Umbilical cord (tissue), 2 donors: ENCODE measurements around the gene RCAN2. TPM values are rescaled to one million over a fixed set of nuclear protein-coding genes. Genes with fewer than 3 reads are reported as not detected.
A peak's percentile ranks its signal among the peaks of the same experiment; 100 is the strongest.
"Not testable (repeated sequence)": the region's sequence is repeated elsewhere in the genome, so short reads cannot be mapped to it uniquely, and the experiment has no call there.

Source experiments
- DNase-seq: peaks from one replicate; pipeline ENCODE4 v3.0.0-alpha.2; 2015; ENCODE audit warnings: low spot score
- total RNA-seq: library from RNA; depleted of rRNA; stranded (reverse); fragments of >200 nt; gene quantifications from one replicate; pipeline ENCODE4 v1.2.3, GENCODE V29; 2014; ENCODE audit warnings: low replicate concordance; ENCODE audit not compliant: insufficient read depth

Gene RCAN2
- total RNA-seq, 1 donor from 2014 or later = 5.1 TPM

DNA sequence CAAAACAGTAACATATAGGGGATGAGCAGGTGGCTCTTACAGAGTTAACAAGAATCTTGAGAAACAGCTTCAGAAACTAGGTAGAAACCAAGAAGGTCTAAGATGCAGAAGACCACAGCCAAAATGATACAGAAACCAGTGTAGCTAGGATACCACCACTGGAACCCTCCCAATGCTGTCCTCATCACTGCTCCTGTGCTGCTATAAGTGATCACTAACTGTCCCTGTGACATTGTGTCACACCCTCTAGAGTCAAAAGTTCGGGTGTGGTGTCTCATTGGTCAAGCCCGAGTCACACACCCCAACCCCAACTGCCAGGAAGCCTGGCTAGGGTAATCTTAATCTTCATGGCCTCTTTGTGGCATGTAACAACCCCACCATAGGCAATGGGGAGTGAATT, 153.1 kb downstream of the RCAN2 start:
- DNase-seq = no peak

DNA sequence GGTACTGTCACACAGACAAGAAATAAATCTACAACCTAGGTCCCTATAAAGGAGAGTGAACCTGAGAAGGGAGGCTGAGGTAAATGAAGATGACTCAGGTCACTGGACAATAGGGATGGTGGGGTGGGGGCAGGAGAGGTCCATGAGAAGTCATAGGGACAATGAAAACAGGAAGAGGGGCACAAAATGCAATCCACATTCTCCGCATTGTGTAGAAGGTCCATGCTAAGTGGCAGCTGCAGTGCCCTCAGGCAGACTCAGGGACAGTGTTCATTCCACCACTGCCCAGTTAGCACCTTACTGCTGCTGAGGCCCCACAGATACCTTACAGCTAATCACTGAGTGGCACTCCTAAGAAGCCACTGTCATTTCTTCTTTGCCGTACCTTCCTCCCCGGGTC, 156.8 kb downstream of the RCAN2 start:
- no peak for DNase-seq

DNA sequence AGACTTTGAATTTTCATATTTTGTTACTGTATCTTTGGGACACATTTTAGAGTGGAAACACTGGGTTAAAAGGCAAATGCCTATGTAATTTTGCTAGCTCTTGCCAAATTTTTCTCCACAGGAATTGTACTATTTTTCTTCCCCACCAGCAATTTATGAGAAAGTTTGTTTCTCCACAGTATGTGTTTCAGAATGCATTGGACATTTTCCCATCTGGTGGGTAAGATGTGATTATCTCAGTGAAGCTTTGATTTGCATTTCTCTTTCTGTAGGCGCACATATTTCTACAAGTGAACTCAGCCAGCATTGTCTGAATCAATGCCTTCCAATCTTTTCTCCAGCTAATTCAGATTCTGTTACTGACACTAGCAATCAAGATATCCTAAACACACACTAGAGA, 157.8 kb downstream of the RCAN2 start:
- DNase-seq = no peak

DNA sequence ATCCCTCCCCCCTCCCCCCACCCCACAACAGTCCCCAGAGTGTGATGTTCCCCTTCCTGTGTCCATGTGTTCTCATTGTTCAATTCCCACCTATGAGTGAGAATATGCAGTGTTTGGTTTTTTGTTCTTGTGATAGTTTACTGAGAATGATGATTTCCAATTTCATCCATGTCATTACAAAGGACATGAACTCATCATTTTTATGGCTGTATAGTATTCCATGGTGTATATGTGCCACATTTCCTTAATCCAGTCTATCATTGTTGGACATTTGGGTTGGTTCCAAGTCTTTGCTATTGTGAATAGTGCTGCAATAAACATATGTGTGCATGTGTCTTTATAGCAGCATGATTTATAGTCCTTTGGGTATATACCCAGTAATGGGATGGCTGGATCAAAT, 158.8 kb downstream of the RCAN2 start:
- not testable (repeated sequence) for DNase-seq

DNA sequence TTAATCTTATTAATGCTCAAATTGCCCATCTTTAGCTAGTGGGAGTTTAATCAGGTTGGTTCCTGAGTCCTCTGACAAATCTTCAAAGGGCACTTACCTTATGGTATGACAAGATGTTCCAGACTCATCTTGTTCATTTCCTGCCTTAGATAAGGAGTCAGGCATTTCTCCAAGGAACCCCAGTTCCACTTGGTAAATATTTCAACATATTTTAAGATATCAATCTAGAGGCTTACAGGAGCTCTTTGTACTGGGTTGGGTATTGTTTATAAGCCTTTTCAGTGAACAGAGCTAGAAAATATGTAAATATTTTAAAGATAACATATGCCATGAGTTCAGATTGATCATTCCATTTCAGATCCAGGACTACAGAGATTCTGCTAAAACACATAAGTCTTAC, 159.8 kb downstream of the RCAN2 start:
- DNase-seq = no peak

DNA sequence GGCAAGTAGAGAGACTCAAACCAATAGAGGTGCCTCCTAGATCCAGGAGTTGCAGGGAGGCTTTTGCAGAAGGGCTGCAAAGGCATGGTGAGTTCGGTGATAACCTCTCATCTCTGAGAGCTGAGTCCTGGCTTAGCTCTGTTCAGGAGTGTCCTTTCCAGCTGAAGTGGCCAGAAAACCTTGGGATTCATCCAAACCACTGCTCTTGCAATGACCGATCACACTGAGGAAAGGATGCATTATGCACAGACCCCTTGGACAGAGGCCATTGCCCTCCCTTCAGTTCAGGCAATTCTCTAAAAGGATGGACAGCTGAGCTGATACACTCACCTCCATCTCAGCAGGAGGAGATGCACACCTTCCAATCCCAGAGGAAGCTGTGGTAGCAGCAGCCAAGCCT, 161.7 kb downstream of the RCAN2 start:
- no peak for DNase-seq

DNA sequence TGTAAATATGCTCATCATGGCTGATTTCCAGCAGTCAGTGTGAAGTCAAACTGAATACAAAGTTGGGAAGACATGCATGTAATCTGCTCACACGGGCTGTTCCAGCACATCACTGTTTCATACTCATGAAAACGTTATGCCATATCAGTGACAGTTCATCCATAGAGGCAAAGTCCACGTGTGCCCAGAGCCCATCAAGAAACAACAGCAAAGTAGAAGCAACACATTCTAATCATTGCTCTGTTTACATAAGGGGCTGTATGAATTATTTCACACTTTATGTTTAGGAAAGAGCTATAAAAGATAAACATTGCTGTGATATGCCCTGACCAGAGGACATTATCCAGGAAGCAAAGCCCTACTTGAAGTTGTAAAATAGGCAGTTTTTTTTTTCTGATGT, 163.5 kb downstream of the RCAN2 start:
- no peak for DNase-seq

DNA sequence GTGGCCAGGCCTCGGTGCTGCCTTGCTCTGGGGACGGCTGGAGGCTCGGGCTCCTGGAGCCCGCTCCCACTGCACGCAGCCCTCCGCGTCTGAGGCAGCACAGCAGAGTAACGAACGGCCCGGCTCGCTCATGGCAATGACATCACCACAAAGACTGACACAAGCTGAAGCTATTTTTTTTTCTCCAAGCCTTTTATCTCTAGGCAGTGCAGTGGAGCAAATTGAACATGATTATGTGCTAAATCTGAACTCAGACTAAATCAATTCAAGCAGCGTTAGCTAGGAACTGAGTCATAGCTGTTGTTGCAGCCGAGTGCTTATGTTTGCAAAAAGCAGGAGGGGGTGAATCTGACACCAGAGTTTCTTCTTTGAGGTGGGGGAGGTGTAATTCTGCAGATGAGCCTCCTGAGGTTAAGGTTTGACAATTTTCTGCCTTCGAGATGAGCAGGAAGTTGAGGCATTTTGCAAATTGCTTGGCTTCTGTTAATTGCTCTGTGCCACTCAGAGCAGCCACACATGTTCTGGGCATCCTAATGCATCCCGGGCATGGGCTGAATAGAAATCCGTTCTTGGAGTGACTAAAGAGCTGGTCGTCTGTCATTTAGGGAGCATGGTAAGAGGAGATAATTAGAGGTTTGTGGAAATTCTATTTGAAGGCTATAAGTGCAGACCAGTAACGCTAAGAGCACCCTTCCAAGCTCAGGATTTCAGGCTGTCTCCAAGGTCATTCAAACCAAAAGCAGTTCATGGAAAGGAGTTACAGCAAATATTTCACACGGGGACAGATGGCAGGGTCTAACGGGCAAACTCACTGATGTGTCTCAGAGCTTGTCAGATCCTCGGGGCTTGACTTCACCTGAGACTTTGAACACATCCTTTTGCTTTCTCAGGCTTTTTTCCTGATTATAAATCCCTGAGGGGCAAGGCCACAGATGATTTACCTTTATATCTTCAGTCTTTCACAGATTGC, 165.4 kb downstream of the RCAN2 start:
- no peak for DNase-seq

DNA sequence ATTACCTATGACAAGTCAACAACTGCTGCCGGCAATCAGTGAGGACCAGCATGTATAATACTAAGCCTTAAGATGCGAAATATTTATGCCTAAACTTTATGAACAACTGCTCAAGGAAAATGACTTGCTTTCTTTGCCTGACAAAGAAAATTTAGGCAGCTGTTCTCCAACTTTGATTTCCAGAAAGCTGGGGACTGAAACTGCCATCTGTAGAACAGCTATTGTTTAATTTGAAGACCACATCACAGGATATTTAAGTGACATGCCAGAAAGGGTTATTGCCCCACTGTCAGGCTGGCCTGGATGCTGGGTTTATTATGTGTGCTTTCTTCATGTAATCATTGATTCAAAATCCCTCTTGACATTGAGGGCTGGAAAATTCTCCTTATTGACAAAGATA, 166.5 kb downstream of the RCAN2 start:
- DNase-seq = no peak

DNA sequence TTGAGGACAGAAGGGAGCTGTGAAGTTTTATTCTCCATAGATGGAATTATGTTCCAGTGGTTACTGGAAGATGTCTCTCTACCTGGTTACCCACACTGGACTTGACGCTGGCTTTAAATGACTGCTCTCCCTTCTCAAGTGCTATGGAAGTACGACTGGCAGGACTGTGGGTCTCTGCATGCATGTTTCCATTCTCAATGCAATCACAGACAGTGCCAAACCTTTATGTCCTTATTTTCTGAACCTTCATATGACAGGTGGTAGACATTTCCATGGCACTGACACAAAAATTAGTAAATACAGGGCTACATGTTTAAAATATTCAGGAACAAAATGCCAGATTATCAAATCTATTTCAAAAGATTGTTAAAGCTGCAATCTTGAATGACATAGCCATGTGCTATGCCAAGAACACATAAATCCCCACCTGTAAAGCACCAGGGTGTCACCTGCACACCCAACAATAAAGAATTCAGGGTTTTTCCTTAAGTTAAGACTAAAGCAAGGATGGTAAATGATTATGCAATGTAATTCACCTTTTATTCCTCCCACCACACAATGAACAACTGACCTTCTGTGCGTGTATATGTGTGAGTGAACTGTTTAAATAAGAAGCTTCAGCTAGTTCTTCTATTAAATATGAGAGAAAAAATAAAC, 167.2 kb downstream of the RCAN2 start:
- DNase-seq = no peak

DNA sequence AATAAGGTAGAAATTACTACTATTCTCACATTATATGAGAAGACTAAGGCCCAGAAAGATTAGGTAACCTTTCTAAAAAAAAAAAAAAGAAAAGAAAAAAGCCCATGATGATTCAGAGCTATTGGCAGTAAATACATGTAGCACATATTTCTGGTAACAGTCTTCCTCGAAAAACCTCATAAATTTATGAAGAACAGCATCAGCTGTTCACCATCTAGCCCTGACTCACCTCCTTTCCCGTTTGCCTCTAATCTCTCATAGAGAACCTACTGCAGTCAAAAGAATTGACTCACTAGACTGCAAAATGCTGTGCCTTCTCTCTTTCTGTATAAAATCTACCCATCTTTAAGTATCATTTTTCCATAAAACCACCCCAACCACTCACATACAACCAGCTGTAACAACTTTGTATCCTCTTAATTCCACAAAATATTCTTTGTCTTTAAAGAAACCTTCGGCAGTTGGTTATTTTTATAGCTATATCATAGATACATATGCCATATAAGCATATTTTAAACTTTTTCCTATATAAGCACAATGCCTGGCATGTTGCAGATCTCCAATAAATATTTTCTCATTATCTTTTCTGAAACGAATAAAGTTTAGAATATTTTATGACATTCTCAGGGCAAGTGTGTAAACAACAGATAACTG, 167.8 kb downstream of the RCAN2 start:
- peak; percentile 86 for DNase-seq

DNA sequence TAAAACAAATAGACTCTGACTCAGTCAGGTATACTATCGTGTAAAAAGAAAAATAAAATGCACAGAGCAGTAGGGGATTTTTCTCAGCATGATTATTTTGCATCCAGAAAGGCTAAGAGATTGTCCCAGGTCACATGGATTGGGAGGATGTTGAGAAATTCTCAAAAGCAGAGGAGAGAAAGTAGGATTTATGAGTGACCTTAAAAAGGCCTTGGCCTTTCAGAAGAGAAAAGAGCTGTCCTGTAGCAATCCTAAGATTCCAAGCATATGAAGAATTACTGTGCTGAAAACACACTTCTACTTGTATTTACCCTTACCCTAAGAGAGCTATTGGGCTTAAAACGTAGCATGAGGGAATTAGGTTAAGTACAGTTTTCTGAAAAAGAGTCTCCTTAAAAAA, 170.7 kb downstream of the RCAN2 start:
- DNase-seq = peak; percentile 44

DNA sequence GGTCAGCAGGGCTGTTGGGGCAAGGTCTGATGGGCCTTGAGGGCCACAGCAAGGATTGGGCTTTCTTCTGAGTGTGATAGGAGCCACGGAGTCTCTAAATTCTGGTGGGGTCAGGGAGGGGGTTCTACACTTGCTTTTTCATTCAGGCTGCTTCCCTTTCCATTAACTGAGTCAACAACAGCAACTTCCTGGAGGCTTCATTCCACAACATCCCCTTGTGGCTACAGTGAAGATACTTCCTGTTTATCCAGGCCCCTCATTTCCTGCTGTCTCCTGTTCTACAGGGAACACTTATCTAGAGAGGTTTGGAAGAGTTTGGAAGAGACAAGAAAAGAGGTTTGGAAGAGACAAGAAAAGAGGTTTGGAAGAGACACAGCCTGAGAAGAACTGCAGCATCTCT, 175.7 kb downstream of the RCAN2 start:
- no peak for DNase-seq

DNA sequence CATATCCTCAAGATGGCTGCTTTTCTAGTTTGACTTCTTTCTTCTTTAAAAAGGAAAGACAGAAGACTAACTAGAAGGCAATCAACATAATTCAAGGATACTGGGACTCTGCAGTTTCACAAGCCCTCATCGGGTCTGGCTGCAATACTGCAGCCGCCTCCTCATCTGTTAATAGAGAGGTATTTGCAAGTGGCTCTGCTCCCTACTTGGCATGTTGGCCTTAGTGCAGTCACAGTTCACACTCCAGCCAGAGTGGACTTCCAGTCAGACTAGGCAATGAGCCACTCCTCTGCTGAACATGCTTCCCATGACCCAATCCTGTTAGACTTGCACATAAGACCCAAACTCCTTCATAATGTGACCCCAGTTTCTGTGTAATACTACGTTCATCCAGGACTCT, 178.6 kb downstream of the RCAN2 start:
- DNase-seq = no peak

DNA sequence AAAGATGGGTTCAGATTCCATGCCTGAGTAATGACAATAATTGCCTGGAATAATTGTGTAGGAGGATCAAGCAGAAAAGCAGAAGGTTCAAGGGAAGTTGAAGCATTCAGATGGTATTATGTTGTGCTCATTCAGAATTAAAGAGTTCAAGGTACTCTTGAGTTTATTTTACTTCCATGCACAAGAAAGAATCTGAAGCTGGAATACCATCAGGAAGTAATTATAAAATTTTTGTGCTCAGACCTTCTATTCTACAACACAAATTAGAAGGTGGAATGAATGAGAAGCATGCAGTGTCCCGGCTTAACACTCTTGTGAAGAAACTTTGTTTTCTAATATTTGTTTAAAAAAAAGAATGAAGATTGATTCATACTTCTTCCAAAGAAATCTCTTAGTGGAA, 181.1 kb downstream of the RCAN2 start:
- no peak for DNase-seq

DNA sequence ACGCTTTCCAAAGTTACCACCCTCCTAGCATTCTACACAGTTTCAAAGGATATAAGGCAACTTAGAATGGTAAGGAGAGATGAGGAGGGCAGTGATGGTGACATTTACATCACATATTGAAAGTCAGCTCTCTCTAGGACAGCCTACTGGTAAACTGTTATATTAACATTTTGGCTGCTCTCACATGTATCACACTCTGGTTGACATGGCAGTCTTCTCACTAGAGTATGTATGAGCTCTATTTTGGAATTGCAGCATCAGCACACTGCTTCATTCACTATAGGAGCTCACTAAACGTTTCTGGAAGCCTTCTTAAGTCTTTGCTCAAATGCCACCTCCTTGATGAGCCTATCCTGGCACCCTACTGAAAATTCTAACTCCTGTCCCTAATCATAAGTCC, 184.8 kb downstream of the RCAN2 start:
- no peak for DNase-seq

DNA sequence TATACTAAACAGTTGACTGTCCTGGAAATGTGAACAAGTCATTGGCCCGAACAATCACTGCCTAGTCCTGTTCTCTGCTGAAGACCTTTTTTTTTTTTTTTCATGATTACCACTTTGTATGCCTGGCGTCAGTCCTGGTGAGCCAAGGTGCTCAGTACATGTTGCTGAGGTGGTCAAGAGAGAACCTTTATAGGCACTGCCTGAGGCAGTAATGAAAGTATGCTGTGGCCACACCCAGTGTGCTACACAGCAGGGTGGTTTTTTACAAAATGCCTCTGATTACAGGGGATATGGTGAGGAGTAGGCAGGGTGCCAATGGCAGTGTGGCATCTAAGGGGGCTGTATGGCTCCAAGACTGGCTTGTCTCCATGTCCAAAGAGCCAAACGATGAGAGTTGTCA, 185.4 kb downstream of the RCAN2 start:
- no peak for DNase-seq

DNA sequence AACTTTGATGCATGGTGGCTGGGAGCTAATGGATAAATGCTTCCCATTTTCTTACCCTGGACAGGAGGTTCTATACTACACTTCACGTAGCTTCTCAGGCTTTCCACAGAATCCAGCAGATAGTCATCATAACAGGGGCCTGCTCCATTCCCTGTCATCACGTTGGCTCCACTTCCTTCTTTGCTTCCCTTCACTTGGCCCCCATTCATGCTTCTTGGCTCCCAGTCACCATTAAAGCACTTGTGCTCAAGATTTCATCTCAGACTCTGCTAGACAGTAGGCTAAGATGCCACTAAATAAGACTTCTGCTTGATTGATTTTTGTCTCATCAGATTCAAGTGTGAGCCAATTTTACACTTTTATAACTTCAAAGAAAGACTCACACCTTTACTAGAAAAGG, 186.0 kb downstream of the RCAN2 start:
- DNase-seq = no peak

DNA sequence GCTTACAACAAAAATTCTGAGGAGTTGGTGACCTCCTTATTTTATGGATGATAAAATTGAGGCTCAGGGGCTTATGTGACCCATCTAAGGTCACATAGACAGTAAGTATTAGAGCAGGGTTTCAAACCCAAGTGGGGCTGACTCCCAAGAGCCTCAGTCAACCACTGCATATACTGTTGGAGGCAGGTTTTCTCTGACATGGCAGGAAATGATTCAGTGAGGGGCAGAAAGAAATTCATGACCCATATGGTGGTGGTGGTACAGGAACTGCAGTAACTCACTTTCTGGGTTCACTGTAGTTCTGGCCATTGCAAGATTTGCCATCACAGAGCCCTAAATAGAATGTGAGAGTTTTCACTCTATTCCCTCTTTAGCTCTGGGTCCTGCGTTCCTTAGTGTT, 188.4 kb downstream of the RCAN2 start:
- no peak for DNase-seq

DNA sequence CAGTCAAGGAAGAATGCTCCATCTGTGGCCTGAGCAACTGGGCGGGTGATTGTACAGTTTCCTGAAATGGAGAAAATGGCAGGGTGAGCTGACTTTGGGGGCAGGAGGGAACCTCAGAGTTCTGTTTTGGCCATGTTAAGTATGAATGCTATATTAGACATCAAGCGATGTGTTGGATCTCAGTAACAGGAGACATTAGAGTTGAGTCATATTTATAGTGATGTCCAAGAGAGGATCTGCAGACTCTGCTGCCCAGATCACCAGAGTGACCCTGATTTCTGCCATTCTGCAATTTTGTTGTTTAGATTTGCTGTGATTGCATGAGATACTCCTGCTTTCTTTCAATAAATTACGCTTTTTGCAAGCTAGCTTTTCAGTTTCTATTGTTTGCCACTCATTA, 189.1 kb downstream of the RCAN2 start:
- DNase-seq = no peak

DNA sequence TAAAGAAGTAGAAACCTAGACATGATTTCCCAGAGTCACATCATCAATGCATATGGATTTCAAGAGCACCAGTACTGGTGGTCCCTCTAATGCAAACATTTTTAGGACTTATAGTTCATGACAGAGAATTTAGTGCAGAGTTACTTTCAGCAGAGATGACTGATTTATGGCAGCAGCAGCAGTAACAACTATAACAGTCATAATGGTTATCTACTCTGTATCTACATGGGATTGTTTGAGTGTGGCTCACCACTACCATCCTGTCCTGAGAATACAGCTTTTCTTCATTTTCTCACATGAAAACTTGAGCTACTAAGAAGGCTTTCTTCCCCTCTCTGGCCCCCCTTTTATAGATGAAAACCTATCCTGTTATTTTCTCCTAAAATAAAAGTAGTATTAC, 192.0 kb downstream of the RCAN2 start:
- no peak for DNase-seq

DNA sequence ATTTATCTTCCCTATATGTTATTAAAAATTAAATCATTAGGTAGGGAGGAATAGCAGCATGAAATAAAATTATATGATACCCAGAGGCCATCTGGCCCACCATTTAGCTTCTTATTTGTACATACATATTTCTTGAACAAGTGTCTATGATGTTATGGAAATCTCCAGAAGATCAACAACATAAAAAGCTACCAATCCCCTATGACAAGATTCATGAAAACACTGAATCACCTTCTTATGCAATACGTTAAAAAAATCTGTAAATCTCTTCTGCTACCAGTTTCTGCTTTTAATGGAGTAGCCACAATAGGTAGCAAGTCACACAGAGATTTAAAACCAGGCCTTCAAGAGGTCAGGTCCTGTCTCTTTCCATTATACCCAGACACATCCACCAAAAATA, 194.7 kb downstream of the RCAN2 start:
- no peak for DNase-seq
